HepG2 (cell line): ENCODE measurements around the gene TNP2. TPM values are rescaled to one million over a fixed set of nuclear protein-coding genes. Genes with fewer than 3 reads are reported as not detected.

ENCODE experiments used
- ATAC-seq: fragments of 200-7000 bp; cut with Tn5 transposase; 3 replicates; pipeline ENCODE4 v1.9.1; 2020; ENCODE audit warnings: mild to moderate bottlenecking, moderate library complexity
- BruUV-seq: library from RNA; stranded (reverse); fragments of 400-500 nt; replicated peaks from 2 replicates; lab custom pipeline; 2021; lab: Mats Ljungman, UMichigan
- CTCF ChIA-PET: fragments of 300-600 bp; formaldehyde crosslinking; extraction: SDS; loops from one replicate; lab custom pipeline; 2021; ENCODE audit warnings: low total read pairs, inconsistent platforms, low intra/inter-chr PET ratio; lab: Yijun Ruan, JAX
- POLR2A ChIA-PET: fragments of 350-600 bp; sonication (Branson Sonifier 250); formaldehyde crosslinking; loops from one replicate; lab custom pipeline; 2020; ENCODE audit warnings: antibody characterized with exemption, inconsistent platforms; lab: Yijun Ruan, JAX
- DNase-seq: peaks from one replicate; pipeline ENCODE4 v3.0.0-alpha.2; 2015; ENCODE audit warnings: low spot score
- FAIRE-seq: peaks from 3 replicates; lab custom pipeline; 2011; peaks lifted over from hg19 to GRCh38; lab: Jason Lieb, UNC
- H2AFZ ChIP-seq: one replicate; pipeline ENCODE4 v1.6.1; 2011; ENCODE audit warnings: low read length, inconsistent platforms
- H3K27ac ChIP-seq: fragments of 300-600 bp; 3 replicates; pipeline ENCODE4 v1.8.0; 2011; ENCODE audit warnings: mixed run types, mild to moderate bottlenecking, mixed read lengths, low read length, inconsistent platforms; ENCODE audit not compliant: insufficient read depth; ENCODE audit errors: extremely low read length
- H3K27me3 ChIP-seq, 2 experiments: fragments of 200-600 bp in 1 of 2; 2 replicates in 1 of 2; 3 replicates in 1 of 2; pipeline versions ENCODE4 v1.6.0 to v1.8.0; 2011; ENCODE audit warnings: low read length in 2 of 2, mild to moderate bottlenecking in 2 of 2, moderate library complexity in 2 of 2, inconsistent platforms in 1 of 2; ENCODE audit not compliant: insufficient read depth in 2 of 2, control insufficient read depth in 1 of 2
- H3K36me3 ChIP-seq, 2 experiments: fragments of 200-600 bp in 1 of 2; replicated peaks in 1 of 2; 2 replicates in 1 of 2; 3 replicates in 1 of 2; pipeline versions ENCODE4 v1.5.1 to v1.8.0; 2011; ENCODE audit warnings: low read length in 2 of 2, inconsistent platforms in 1 of 2; ENCODE audit not compliant: insufficient read depth in 2 of 2, control insufficient read depth in 1 of 2
- H3K4me1 ChIP-seq: 2 replicates; pipeline ENCODE4 v1.5.1; 2012; ENCODE audit warnings: low read length, inconsistent platforms; ENCODE audit not compliant: insufficient read depth
- H3K4me2 ChIP-seq: 2 replicates; pipeline ENCODE4 v1.6.0; 2011; ENCODE audit warnings: low read depth, low read length, inconsistent platforms
- H3K4me3 ChIP-seq, 3 experiments: fragments of 200-600 bp in 1 of 3; sonication (generic), shearing (Covaris generic) in 1 of 3; replicated peaks in 1 of 3; 2 replicates each; pipeline ENCODE4 v1.5.1; 2011 to 2016; ENCODE audit warnings: low read length in 3 of 3, inconsistent platforms in 2 of 3, low read depth in 2 of 3, mild to moderate bottlenecking in 2 of 3, control low read depth in 1 of 3, mixed read lengths in 1 of 3; ENCODE audit not compliant: insufficient read depth in 1 of 3
- H3K79me2 ChIP-seq: one replicate; pipeline ENCODE4 v1.6.1; 2011; ENCODE audit warnings: low read length, inconsistent platforms; ENCODE audit not compliant: insufficient read depth
- H3K9ac ChIP-seq: 2 replicates; pipeline ENCODE4 v1.6.0; 2011; ENCODE audit warnings: mild to moderate bottlenecking, low read depth, low read length, inconsistent platforms; ENCODE audit not compliant: insufficient read depth
- H3K9me3 ChIP-seq: 2 replicates; pipeline ENCODE4 v1.5.1; 2012; ENCODE audit warnings: mild to moderate bottlenecking, low read length
- H4K20me1 ChIP-seq: 2 replicates; pipeline ENCODE4 v1.6.0; 2011; ENCODE audit warnings: inconsistent platforms, mild to moderate bottlenecking, low read length, moderate library complexity; ENCODE audit not compliant: insufficient read depth
- FOXA3 ChIP-seq: IDR thresholded peaks from 2 replicates; pipeline ENCODE4 v1.6.1; 2016; ENCODE audit warnings: missing genetic modification reagents, missing compliant biosample characterization
- FOXO4 ChIP-seq: sonication (generic); formaldehyde crosslinking; conservative IDR thresholded peaks from 2 replicates; pipeline ENCODE4 v1.8.1; 2023; ENCODE audit warnings: missing genetic modification reagents
- JARID2 ChIP-seq: sonication (generic); formaldehyde crosslinking; IDR thresholded peaks from 2 replicates; pipeline ENCODE4 v1.8.1; 2023; ENCODE audit warnings: missing genetic modification reagents, inconsistent platforms; ENCODE audit not compliant: insufficient replicate concordance
- NFIB ChIP-seq: sonication (generic); formaldehyde crosslinking; IDR thresholded peaks from 2 replicates; pipeline ENCODE4 v1.9.0; 2021; ENCODE audit warnings: missing genetic modification reagents, mild to moderate bottlenecking, borderline replicate concordance
- TBX3 ChIP-seq: fragments of 450-650 bp; IDR thresholded peaks from 2 replicates; pipeline ENCODE4 v1.6.1; 2017; ENCODE audit warnings: antibody characterized with exemption, mild to moderate bottlenecking, inconsistent platforms, borderline replicate concordance
- WGBS: methylation state at CpG from one replicate; pipeline ENCODE4 v1.1.6; 2017; ENCODE audit warnings: low lambda C conversion rate; 5-methylcytosine and 5-hydroxymethylcytosine counted together
- in situ Hi-C: cut with HindIII; loops from 2 replicates; pipeline ENCODE4 v1.10.0; 2017; ENCODE audit warnings: low pct_unique_long_range_greater_than_20kb; ENCODE audit not compliant: extremely low pct_ligation_motif_present
- intact Hi-C: fragments of 100-400 bp; cut with micrococcal nuclease; formaldehyde crosslinking; loops from one replicate; pipeline ENCODE4 v1.10.0; 2022; ENCODE audit not compliant: unreplicated experiment
- polyA plus RNA-seq, 8 experiments: library from polyadenylated mRNA; depleted of rRNA in 3 of 8; stranded (reverse) in 7 of 8; unstranded in 1 of 8; fragments of >200 nt; fragmentation: Illumina TruSeq in 4 of 8; extraction: Trizol in 4 of 8; gene quantifications; 2 replicates each; pipeline versions ENCODE4 v1.2.1 to v1.2.3, GENCODE V29; 2011 to 2016; ENCODE audit warnings: low read depth in 4 of 8, missing spikeins in 1 of 8, mixed read lengths in 1 of 8; ENCODE audit not compliant: insufficient read depth in 1 of 8
- total RNA-seq, 5 experiments: library from RNA; depleted of rRNA; stranded (reverse); fragments of >200 nt; fragmentation: Illumina TruSeq; extraction: Trizol; gene quantifications; 2 replicates each; pipeline ENCODE4 v1.2.3, GENCODE V29; 2016; ENCODE audit warnings: low read depth in 1 of 5
- TF ChIP-seq, protein P1 (sequence below): IDR thresholded peaks from 2 replicates; pipeline ENCODE4 v1.6.1; 2016; ENCODE audit warnings: control low read depth

The TNP2 gene
- total and polyA plus RNA-seq, 2 of the 13 experiments (the other 11 are each of a cell fraction or from before 2014, with no cell fraction given), result not detected

- CTCF ChIA-PET, result no interaction called here
- intact Hi-C loops, result no loop called here
- no peaks in the 10 kb centered on the region for H3K79me2 ChIP-seq
- no TSS peak for BruUV-seq
- H4K20me1 ChIP-seq, result no peaks in the 10 kb centered on the region
- no peak overlapping the region for H3K27ac ChIP-seq
- POLR2A ChIA-PET, result interaction anchor here (1.5 to 1.8 kb wide), 2 partner anchors 9 to 13 kb away, joined by 5 to 7 read pairs; partner anchors contain the start of gene SOCS1
- TF ChIP-seq NFIB (CRISPR knock-in tag) (no peak), TBX3 (0 out of 2 replicates have a peak, but pooled peaks have one; percentile 9), FOXA3 (no peak)
- TF ChIP-seq, protein P1, sequence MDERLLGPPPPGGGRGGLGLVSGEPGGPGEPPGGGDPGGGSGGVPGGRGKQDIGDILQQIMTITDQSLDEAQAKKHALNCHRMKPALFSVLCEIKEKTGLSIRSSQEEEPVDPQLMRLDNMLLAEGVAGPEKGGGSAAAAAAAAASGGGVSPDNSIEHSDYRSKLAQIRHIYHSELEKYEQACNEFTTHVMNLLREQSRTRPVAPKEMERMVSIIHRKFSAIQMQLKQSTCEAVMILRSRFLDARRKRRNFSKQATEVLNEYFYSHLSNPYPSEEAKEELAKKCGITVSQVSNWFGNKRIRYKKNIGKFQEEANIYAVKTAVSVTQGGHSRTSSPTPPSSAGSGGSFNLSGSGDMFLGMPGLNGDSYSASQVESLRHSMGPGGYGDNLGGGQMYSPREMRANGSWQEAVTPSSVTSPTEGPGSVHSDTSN (CRISPR knock-in tag), result no peak
- in situ Hi-C loops, result no loop called here
- no peaks in the 10 kb centered on the region for H3K9me3 ChIP-seq
- H3K9ac ChIP-seq, result no peak overlapping the region
- no peak for ATAC-seq
- no peak for DNase-seq
- WGBS, result 52% methylated on average over 12 of the region's 12 CpGs
- peaks cover 1 to 28% of the 10 kb centered on the region in 2 experiments; a peak in 3 of 5 replicates for H3K27me3 ChIP-seq
- FAIRE-seq, result no peak
- H3K4me3 ChIP-seq, result no peak overlapping the region
- no peaks in the 10 kb centered on the region for H3K36me3 ChIP-seq
- H3K4me1 ChIP-seq, result peaks cover 39% of the 10 kb centered on the region
- H2AFZ ChIP-seq, result no peak overlapping the region
- peak overlapping the region; percentile 8; the same call in 1 of the 2 replicates for H3K4me2 ChIP-seq
Measured at GRCh38 chr16:11242658-11243057, 26.5 kb downstream of the TNP2 start.

- DNase-seq (no peak), FAIRE-seq (no peak), ATAC-seq (no peak)
- H4K20me1 ChIP-seq, result no peaks in the 10 kb centered on the region
- H3K4me3 ChIP-seq, result no peak overlapping the region
- H3K9ac ChIP-seq, result no peak overlapping the region
- no peak overlapping the region for H3K27ac ChIP-seq
- no peaks in the 10 kb centered on the region for H3K36me3 ChIP-seq
- CTCF ChIA-PET, result no interaction called here
- H3K9me3 ChIP-seq, result no peaks in the 10 kb centered on the region
- no peaks in the 10 kb centered on the region for H3K79me2 ChIP-seq
- BruUV-seq, result no TSS peak
- peaks cover 39% of the 10 kb centered on the region for H3K4me1 ChIP-seq
- POLR2A ChIA-PET, result interaction anchor here (1.1 to 1.8 kb wide), 2 partner anchors 11 to 13 kb away, joined by 3 to 11 read pairs; partner anchors contain the start of gene SOCS1
- H3K27me3 ChIP-seq, result peaks cover 1 to 28% of the 10 kb centered on the region in 2 experiments; a peak in 3 of 5 replicates
- in situ Hi-C loops, result no loop called here
- H2AFZ ChIP-seq, result no peak overlapping the region
- intact Hi-C loops, result no loop called here
- no peak overlapping the region for H3K4me2 ChIP-seq
- WGBS, result 47% methylated on average over 5 of the region's 5 CpGs
- 0 out of 2 replicates have a peak, but pooled peaks have one; percentile 62 for TF ChIP-seq FOXO4
- TF ChIP-seq JARID2 (CRISPR knock-in tag), result no peak
Measured at GRCh38 chr16:11241480-11242204, 27.5 kb downstream of the TNP2 start.
